Measurements from ENCODE around the gene COX19. TPM values are rescaled to one million over a fixed set of nuclear protein-coding genes. Genes with fewer than 3 reads are reported as not detected.

The COX19 gene
- total RNA-seq, 1 donor from 2014 or later, result 20.3 TPM

DNA sequence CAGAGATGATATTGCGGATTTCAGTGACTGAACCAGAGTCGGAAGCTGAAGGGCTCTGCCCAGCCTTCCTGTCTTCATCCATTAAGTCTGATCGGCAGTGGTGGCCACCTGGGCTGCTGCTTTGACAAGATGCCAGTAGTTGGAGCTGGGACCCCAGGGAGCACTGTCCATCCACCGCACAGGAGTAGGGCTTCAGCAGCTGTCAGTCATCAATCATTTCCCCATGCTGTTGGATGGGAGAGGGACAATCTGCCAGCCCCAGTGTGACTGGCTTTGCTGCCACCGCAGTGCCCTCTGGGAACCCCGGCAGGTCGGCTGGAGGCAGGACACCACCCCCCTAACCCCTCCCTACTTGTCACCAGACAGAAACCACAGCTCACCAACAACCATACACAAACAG lies 46.0 kb upstream of the COX19 start:
- TF ChIP-seq, protein P1, sequence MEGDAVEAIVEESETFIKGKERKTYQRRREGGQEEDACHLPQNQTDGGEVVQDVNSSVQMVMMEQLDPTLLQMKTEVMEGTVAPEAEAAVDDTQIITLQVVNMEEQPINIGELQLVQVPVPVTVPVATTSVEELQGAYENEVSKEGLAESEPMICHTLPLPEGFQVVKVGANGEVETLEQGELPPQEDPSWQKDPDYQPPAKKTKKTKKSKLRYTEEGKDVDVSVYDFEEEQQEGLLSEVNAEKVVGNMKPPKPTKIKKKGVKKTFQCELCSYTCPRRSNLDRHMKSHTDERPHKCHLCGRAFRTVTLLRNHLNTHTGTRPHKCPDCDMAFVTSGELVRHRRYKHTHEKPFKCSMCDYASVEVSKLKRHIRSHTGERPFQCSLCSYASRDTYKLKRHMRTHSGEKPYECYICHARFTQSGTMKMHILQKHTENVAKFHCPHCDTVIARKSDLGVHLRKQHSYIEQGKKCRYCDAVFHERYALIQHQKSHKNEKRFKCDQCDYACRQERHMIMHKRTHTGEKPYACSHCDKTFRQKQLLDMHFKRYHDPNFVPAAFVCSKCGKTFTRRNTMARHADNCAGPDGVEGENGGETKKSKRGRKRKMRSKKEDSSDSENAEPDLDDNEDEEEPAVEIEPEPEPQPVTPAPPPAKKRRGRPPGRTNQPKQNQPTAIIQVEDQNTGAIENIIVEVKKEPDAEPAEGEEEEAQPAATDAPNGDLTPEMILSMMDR (IDR thresholded peaks at IDR 0.05; ENCODE audit: unreplicated experiment), result no peak
- no peaks in the 10 kb centered on the region for H3K27me3 Mint-ChIP-seq
- DNase-seq (ENCODE audit: low spot score, unreplicated experiment), result no peak
- peaks cover 3% of the 10 kb centered on the region for H3K4me1 Mint-ChIP-seq (ENCODE audit: low read depth)
- peaks cover 19% of the 10 kb centered on the region for H3K36me3 Mint-ChIP-seq (ENCODE audit: insufficient read depth)
- no peak overlapping the region for H3K27ac Mint-ChIP-seq
- H3K9me3 Mint-ChIP-seq (ENCODE audit: low read depth), result no peaks in the 10 kb centered on the region
- no peak overlapping the region for H3K4me3 Mint-ChIP-seq (ENCODE audit: low read depth)

DNA sequence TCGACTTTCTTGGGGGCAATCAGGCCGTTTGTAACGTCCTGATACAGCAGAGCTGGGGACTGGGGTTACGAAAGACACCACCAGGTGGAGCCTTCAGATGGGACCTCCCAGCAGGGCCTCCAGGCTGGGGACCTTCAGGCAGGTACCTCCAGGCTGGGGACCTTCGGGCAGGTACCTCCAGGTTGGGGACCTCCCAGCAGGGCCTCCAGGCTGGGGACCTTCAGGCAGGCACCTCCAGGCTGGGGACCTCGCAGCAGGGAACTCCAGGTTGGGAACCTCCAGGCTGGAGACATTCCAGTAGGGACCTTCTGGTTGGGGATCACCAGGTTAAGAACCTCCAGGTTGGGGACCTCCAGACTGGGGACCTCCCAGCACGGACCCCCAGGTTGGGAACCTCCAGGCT lies 45.5 kb upstream of the COX19 start:
- no peaks in the 10 kb centered on the region for H3K27me3 Mint-ChIP-seq
- H3K27ac Mint-ChIP-seq, result no peak overlapping the region
- no peaks in the 10 kb centered on the region for H3K9me3 Mint-ChIP-seq (ENCODE audit: low read depth)
- no peak overlapping the region for H3K4me3 Mint-ChIP-seq (ENCODE audit: low read depth)
- TF ChIP-seq, protein P1 (IDR thresholded peaks at IDR 0.05; ENCODE audit: unreplicated experiment), result no peak
- peaks cover 16% of the 10 kb centered on the region for H3K36me3 Mint-ChIP-seq (ENCODE audit: insufficient read depth)
- DNase-seq (ENCODE audit: low spot score, unreplicated experiment), result no peak
- H3K4me1 Mint-ChIP-seq (ENCODE audit: low read depth), result peaks cover under 1% of the 10 kb centered on the region

DNA sequence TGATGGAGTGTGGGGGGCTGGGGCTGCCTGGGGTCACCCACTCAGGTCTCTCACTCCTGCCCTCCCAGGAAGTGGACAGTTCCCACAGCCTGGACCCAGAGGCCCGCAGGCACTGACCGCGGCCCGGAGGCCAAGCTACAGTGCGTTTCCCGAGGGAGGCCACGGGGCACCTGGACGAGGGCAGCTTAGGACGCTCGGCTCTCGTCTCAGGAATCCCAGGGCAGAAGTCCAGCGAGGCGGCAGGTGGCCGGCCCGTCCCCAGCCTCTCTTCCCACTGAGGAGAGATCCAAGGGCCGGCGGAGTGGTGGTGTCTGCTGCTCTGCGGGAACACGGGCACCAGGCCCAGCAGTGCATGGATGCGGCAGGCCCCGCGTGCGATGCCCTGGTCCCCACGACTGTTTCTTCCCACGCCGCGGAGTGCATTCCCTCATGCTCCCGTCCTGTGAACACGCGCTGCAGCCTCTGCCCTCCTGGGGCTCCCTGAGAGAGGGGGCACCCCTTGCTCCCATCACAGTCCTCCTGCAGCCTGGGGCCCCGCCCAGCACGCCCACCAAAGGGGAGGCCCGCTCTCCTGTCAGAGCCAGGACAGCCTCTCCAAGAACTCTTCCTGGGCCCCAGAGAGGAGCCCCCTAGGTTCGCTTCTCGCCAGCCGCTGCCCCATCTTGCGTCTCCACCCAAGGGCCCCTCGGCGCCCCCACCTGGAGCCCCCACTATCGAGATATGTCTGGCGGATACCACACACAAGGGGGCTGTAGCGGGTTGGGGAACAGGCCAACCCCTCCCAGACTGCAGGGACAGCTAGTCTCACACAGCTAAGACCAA lies 44.7 kb upstream of the COX19 start:
- H3K27me3 Mint-ChIP-seq, result no peaks in the 10 kb centered on the region
- no peaks in the 10 kb centered on the region for H3K9me3 Mint-ChIP-seq (ENCODE audit: low read depth)
- TF ChIP-seq, protein P1 (IDR thresholded peaks at IDR 0.05; ENCODE audit: unreplicated experiment), result no peak
- no peak for DNase-seq (ENCODE audit: low spot score, unreplicated experiment)
- H3K36me3 Mint-ChIP-seq (ENCODE audit: insufficient read depth), result peaks cover 16% of the 10 kb centered on the region
- H3K4me3 Mint-ChIP-seq (ENCODE audit: low read depth), result no peak overlapping the region
- no peak overlapping the region for H3K27ac Mint-ChIP-seq
- H3K4me1 Mint-ChIP-seq (ENCODE audit: low read depth), result peaks cover 2% of the 10 kb centered on the region

DNA sequence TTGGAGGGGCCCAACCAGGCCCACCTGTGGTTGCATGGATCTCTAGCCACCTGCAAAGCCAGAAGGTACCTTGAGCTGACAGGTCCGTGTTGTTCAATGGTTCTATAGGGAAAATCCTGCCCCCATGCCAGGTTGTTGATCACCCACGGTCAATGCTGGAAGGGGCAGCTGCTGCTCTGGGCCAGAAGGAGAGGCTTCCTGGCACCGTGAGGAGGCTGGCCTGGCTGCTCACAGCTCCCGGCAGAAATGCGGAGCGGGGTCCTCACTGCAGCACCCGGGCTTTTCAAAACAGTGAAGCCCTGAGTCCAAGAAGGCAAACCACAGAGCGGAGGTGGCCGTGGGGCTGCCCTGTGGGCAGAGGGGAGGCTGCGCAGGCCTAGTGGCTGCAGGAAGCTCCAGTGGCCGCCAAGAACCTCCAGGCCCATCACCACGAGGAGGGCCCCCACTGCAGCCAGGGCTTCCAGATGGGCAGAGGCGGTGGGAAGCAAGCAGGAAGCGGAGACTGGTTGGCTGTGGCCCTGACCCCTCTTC lies 44.0 kb upstream of the COX19 start:
- H3K27me3 Mint-ChIP-seq, result no peaks in the 10 kb centered on the region
- TF ChIP-seq, protein P1 (IDR thresholded peaks at IDR 0.05; ENCODE audit: unreplicated experiment), result no peak
- H3K9me3 Mint-ChIP-seq (ENCODE audit: low read depth), result no peaks in the 10 kb centered on the region
- H3K36me3 Mint-ChIP-seq (ENCODE audit: insufficient read depth), result peaks cover 16% of the 10 kb centered on the region
- no peak overlapping the region for H3K27ac Mint-ChIP-seq
- H3K4me3 Mint-ChIP-seq (ENCODE audit: low read depth), result no peak overlapping the region
- H3K4me1 Mint-ChIP-seq (ENCODE audit: low read depth), result peaks cover 2% of the 10 kb centered on the region
- no peak for DNase-seq (ENCODE audit: low spot score, unreplicated experiment)

DNA sequence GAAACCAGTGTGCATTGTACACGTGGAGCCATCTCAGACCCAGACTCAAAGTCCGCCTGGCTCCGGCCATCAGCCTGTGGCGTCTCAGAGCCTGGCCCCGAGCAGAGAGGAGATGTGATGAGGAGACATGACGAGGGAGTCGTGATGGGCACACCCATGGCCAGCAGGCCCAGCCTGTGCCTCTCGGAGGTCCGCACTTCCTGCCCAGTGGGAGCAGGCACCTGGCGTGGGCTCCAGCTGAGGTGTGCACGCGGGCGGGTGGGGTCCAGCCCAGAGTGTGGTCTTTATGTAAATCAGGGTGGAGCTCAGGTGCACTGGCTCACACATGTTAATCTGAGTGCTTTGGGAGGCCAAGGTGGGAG lies 43.0 kb upstream of the COX19 start:
- H3K36me3 Mint-ChIP-seq (ENCODE audit: insufficient read depth), result peaks cover 16% of the 10 kb centered on the region
- TF ChIP-seq, protein P1 (IDR thresholded peaks at IDR 0.05; ENCODE audit: unreplicated experiment), result no peak
- no peak overlapping the region for H3K4me3 Mint-ChIP-seq (ENCODE audit: low read depth)
- no peak for DNase-seq (ENCODE audit: low spot score, unreplicated experiment)
- H3K9me3 Mint-ChIP-seq (ENCODE audit: low read depth), result no peaks in the 10 kb centered on the region
- no peaks in the 10 kb centered on the region for H3K27me3 Mint-ChIP-seq
- peaks cover 5% of the 10 kb centered on the region for H3K4me1 Mint-ChIP-seq (ENCODE audit: low read depth)
- no peak overlapping the region for H3K27ac Mint-ChIP-seq
